8988T (cell line): Measurements from ENCODE around the gene NFIB.

Experiments
- DNase-seq: peaks from one replicate; pipeline ENCODE4 v3.0.0; 2011

NFIB gene

DNA sequence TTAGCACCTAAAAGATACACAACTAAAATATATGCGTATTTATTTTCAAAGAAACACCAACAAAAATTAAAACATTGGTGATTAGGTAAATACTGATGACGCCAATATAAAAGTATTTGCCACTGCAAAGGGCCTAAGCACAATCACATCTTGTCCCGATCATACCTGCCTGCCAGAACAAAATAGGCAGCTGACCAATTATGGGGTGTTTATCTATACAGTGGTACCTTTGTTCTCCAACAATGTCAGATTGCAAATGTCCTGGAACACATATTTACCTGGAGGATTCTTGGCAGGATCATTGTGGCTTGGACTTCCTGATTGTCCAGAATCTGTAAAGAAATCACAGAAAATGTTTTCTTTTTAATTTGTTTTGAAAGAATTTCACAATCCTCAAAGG is 134.5 kb downstream of the NFIB start:
- no peak for DNase-seq

DNA sequence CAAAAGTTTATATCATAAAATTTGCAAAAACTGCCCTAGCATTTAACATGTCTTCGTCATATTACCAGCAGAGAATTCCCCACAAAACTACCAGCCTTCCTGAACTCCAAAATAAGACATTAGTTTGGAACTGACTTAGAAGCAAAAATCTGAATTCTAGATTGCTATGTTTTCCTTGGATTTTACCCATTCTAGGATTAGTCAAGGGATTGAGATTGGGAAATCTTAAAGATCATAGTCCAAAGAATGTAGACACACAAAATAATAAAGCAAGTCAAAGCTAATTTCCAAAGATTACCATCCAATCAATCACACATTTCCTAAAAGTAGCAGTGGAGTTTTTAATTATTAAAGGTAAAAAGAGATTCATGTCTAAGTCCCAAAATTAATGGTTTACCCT is 138.2 kb downstream of the NFIB start:
- DNase-seq: no peak

DNA sequence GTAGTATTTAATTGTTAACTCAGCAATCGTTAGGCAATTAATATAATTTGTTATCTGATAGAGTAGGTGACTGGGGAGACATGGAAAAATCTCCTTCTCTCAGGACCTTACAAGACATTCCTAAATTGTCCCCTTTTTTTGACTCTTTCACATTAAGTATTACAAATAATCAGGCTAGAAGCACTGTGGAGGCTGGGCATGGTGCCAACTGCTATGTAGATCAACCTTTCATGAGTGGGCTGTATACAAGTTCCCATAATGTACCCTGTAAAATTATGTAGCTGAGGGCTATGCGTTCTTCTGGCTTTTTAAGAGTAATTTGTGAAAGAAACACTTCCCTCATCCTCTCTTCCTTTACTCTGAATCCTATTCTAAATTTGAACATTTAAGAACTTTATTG is 140.2 kb downstream of the NFIB start:
- no peak for DNase-seq

DNA sequence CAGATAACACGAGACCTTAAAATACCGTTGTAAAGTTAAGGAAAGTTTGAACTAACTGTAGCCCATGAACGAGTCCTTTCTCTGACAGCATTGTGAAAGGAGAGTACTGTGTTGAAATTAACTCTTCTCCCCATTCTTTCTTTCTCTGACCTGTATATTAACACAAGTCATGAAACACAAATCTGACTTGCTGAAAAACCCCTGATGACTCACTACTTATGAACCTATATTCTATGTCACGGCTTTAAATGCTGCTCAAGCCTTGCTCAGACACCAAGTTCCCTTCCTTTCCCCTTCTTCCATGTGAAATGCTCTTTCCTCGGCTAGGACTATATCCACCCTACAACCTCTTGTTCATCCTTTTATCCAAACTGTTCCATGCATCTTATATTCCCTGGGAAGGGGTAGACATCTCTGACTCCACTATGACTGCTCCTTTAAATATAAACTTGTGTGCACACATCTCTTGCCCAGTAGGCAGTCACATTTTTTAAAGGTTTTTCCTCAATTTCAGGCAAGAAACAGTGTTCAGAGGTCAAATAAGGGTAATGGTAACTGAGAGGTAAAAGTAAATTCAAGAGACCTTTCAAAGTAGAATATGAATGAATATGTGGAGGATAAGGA is 142.9 kb downstream of the NFIB start:
- DNase-seq: no peak

DNA sequence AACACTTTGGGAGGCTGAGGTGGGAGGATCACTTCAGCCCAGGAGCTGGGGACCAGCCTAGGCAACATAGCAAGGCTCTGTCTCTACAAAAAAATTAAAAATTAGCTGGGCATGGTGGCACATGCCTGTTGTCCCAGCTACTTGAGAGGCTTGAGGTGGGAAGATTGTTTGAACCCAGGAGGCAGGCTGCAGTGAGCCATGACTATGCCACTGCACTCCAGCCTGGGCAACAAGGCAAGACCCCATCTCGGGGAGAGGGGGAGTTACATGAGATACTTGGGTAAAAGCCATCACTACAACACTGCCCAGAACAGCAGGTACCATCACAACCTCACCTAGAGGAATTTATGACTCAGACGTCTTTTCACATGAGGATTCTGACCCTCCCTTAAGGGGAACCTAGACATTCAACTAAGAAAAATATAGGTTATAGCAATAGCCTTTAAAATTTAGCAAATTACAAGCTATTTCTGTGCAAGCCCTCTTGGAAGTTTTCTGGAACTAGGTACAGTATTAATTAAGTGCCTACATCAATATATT is 143.5 kb downstream of the NFIB start:
- DNase-seq: no peak

DNA sequence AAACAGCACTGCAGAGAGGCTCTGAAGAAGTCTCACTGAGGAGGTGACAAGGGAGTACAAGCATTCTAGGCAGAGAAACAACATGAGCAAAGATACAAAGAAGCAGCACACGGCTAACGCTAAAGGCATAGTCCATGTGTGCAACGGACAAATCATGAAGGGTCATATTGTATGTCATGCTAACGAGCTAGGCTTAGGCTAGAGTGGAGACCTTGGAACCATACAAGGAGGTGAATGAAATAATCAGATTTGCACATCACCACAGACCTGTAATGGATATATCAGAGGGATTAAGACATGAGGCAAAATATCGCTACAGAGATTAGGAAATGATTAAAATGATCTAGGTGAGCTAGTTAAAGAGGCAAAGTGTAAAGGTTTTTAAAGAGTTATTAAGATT is 145.6 kb downstream of the NFIB start:
- no peak for DNase-seq

DNA sequence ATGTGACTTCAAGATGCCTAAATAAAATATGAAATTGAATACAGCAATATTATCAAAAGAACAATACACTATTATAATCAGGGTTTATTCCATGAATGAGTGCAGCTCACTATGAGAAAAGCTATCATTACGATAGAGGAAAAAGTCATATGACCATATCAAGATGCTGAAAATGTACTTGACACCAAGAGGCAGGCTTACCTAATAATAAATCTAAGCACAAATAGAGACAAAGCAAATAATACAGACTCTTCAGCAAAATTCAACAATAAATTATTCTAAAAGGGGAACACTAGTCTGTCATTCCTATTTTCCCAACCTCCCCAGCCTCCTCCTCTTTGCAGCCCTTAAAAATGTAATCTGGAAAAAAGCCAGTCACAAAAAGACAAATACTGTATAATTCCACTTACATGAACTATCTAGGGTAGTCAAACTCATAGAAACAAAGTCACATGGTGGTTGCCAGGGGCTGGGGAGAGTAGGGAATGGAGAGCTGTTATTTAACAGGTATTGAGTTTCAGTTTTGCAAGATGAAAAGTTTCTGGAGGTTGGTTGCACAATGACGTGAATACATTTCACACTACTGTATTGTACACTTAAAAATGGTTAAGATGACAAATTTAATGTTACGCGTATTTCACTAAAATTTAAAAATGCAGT is 148.4 kb downstream of the NFIB start:
- DNase-seq: no peak

DNA sequence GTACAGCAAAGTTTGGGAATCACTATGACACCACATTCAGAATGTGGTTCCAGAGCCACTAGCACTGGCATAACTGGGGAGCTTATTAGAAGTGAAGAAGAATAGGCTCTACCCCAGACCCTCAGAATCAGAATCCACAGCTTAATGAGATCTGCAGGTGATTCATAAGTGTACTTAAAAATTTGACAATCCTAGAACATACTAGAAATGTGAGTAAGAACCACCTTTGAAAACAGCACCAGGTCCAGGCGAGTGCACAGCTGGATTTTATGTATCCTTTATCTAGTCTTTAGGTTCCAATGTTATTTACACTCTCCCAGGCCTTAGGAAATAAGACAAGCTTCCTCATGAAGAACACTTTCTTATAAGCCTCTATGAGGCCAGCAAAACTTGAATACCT is 149.0 kb downstream of the NFIB start:
- no peak for DNase-seq

DNA sequence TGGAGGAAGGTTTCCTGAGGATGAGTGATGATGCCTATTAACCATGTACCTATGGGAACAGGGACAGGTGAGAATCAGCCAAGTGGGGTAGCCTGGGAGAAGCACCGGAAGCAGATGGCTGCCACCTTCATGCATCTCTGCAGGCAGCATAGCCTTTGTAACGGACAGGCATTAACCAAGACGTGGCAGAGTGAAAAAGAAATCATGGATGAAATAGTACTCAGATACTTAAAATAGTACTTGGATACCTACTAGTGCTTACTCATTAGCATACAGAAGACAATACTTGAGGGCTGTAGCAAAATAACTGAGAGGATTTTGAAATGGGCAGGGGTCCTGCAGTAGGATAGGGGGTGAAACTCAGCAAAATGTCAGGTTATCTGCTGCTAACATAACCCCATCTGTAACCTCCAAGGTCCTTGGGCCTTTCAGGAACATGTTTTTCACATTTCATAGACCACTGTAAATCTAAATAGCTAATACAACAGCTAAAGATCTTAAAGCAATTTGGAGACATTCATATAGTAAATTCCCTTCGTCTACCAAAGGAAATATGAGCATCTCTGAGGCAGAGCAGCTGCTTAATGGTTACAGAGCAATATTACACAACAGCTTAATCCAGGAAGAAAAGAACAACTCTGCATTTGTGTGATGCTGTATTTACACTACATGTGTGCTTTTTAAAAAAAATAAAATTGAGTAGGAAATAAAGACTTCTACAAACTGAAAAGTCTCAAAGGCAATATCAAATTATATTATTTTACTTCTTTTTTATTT is 154.3 kb downstream of the NFIB start:
- no peak for DNase-seq

DNA sequence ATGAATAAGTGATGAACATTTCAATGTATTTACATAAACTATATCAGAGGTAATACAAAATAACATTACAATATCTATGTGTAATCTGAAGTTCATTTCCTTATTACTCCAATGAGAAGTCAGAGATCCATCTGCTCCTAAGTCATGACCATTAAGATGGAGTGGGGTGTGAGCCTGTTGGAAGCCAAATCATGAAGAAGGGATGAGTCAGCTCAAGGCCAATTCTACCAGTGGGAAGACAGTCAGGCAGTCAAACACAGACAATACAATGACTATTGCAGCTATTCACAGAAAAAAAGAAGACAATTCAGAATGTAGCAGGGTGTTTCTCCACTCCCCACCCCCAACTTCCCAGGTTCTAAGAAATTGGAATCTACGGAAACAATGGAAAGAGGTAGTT is 155.0 kb downstream of the NFIB start:
- no peak for DNase-seq

DNA sequence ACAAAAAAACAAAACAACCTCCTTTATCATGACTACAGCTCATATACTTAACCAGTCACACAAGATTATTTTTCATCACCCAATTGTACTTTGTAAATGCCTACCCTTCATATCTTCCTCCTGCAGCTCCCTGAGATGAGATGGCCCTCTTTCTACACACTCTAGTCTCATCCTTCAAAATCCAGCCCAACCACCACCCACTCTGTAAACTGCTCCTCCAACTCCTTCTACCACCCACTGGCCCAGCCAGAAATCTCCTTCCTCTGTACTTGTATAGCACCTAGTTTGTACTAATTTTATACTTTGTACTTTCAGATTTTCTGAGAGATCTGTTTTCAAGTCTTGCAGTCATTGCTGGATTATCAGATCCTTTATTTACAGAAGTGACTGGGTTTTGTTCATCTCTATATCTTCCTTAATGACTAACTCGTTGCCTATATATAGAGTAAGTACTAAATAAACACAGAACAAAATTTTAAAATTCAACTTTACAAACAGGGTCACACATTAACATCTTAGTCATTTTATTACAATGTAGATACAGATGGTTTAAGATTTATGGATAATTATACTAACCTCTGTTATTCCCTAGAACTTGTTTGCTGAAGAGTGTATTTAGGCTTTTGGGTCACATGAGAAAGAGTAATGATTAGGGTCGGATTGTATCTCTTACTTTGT is 155.7 kb downstream of the NFIB start:
- no peak for DNase-seq

DNA sequence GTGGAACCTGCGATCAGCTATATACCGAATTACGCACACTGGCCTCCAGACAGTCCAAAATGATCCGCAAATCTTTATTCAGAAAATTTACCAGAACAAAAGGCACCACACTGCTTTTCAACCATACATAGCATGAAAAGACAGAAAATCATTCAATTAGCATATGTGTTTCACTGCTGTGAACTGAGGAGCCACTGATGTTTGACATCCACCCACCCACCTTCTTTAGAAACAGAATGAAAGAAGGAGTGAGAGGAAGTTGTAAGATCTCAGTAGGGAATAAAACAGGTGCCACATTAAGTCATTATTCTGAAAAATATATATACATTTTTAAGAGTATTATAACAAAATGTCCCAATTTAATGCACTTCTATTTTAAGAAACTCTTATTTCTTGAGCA is 156.8 kb downstream of the NFIB start:
- DNase-seq: no peak

DNA sequence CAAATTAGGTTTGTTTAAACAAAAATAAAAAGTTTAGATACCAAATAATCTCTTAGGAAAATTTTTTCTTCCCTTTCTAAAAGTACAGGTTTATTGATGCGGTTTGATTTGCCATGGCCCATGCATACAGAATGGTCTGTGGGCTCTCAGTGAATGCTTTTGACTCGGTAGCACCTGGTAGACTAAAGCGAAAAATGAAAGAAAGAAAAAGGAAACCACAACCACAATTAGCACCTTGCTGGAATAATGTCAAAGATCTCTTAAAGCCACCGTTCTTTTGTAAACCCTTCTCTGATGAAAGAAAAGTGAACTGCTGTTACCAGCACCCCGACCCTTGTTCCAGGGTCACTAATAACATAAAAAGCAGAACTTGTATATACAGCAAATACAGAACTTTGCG is 157.9 kb downstream of the NFIB start:
- no peak for DNase-seq

DNA sequence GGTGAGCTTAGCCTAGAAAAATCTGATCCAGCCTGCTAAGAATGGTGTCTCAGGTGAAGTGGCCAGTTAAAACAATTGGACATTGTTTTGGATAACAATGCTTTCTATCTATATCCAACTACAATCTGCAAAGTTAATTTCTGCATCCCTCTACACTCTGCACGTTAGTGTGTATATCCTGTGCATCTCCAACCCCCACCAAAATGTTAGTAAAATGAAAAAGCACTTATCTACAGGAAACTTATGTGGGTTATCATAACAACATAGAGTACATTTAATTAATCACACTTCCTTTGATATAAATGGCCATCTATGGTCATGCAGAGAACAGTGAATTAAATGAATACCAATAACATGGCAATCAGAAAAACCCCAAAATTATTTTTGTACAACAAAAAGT is 158.7 kb downstream of the NFIB start:
- no peak for DNase-seq

DNA sequence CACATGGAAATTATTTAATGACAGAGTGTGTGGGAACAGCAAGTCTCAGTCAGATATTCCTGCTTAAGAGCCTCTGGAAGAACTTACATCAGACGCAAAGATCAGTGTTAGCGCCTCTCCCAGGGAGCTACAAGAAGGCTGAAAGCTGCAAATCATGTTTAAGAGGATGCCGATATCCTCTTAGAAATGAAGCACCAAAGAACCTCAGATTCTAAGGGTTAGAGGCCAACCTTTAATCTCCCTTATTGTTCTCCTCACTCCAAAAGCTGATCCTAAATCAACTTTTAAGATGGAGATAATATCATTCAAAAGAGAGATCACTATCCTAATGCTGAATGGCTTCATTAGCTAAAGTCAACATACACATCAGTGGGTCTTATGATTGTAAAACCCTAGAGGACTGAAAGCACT is 160.6 kb downstream of the NFIB start:
- DNase-seq: no peak

DNA sequence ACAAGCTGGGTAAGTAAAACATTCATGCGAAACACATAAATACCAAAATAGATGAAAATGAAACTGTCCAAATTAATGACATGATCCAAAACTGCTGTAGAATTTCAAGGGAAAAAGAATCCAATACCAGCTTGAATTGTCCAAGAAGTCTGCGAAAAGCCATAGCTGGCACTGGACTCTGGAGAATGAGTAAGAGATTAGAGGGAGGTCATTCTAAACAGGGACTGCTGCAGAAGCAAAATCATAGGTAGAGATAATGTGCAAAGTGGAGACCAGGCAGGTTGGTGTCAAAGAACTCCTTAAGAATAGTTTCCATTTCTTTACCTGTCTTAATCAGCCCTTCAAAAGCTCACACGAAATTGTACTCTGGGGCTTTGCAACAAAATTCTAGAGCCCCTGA is 162.5 kb downstream of the NFIB start:
- DNase-seq: no peak

DNA sequence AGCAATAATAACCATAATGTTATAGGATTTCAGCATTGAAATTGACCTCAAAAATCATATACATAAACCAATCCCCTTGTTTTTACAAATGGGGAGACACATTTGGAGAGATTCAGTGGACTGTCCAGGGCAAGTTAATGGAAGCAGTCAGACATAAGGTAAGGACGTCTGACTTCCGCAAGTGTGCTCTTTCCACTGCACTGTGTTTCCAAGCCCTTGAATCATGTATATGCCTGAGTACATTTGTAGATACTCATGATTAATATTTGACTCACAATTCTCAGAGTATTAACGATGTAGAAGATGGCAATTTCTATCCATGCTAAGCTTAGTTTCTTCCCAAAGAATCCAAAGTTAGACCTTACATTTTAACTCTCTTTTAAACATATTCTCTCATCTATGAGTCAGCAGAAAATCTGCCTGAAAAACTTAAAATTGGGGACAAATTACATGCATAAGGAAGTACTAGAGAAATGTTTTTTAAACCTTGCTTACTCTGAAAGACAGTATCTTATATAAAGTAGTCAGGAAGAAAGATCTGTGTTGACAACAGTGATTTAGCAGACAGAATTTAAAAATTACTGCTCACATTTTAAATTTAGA is 165.3 kb downstream of the NFIB start:
- DNase-seq: no peak

DNA sequence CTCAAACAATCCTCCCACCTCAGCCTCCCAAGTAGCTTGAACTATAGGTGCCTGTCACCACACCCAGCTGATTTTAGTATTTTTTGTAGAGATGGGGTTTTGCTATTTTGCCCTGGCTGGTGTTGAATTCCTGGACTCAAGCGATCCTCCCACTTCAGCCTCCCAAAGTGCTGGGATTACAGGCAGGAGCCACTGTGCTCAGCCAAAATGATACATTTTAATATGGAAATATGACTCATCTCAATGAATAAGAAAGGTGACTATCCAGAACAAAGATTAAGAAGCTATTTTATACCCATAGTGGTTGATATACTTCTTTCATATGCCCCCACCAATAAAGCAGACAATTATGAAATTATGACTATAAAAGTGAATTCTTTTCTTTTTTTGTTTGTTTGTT is 166.2 kb downstream of the NFIB start:
- no peak for DNase-seq

DNA sequence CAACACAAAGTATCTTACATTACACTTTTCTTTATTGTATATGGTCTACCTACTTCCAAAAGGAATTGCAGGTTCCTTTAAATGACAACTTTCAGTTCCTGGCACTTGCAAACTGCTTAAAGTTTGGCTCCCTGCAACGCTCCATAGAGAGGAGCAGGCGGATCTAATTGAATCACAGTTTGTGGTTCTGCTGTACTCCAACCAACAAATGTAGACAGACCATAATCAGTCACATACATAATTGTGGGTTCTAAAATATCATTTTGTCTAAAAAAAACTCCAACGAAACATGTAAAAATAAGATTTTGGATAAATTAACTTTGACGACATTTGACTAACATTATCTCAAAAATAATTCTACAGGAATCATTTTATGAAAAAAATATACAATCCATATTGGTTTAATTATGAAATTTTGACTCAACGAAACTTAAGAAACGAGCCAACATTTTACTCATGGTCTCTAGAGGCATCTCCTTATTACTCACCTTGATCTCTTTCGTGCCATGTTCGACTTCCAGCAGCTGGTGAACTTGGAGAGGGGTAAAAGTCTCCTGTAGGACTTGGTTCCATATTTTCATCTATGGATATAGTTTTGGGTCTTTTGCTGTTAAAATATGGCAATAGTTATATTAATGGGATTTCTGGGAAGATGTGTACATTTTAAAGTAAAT is 167.6 kb downstream of the NFIB start:
- no peak for DNase-seq

DNA sequence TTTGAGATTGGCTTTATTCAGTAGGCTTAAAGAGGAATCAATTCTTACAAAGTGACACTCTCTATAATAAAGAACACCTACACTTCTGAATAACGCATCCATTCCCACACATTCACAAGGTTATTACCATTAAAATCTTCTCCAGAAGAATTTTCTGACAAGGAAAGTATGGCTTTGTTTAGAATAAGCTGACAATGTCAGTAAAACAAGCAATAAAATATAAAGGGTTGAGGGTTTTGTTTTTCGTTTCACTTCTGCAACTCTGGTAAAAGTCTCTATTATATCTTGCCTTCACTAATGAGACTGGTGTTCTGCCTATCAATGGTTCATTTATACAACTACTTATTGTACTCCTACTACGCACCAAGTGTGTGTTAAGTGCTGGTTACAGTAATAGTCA is 169.7 kb downstream of the NFIB start:
- DNase-seq: no peak

DNA sequence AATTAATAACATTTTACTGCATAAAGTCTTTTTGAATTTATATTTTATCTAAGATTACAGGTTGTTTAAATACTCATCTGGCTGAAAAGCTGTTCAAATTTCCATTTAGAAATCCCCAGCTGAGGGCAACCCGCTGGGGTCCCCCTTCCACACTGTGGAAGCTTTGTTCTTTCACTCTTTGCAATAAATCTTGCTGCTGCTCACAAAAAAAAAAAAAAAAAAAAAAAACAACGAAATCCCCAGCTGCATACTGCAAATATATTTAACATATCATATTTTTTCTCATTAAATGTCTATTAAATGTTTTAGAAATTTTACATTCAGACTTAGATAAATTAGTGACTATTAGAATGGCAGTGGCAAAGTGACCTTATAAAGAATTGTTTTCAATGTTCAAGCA is 172.2 kb downstream of the NFIB start:
- DNase-seq: no peak

DNA sequence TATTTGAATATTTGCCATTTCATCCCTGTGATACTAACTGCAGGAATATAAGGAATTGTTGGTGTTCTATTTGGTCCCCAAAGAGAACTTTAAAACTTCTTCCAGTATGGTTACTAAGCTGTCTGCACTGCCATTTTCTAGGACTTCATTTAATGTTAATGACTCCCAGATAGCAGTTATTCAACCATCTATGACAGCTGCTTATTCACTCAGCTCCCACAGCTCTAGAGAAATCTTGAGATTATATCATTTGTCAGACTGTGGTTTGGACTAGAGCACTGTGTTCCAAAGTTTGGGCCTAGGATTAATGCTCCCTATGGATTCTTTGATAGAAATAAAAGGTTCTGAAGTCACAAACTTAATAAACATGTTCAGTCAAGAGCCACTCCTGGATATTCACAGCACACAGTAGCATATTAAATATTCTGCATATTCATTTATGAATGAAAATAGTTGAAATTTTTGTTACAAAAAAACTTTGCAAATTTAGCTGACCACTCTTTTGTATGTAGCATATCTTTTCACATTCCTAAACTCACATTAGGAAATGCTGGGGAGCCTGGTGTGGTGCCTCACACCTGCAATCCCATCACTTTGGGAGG is 173.7 kb downstream of the NFIB start:
- no peak for DNase-seq
